ENCODE results near the gene HOXD10.
A peak's percentile ranks its signal among the peaks of the same experiment; 100 is the strongest.

Gene HOXD10

DNA sequence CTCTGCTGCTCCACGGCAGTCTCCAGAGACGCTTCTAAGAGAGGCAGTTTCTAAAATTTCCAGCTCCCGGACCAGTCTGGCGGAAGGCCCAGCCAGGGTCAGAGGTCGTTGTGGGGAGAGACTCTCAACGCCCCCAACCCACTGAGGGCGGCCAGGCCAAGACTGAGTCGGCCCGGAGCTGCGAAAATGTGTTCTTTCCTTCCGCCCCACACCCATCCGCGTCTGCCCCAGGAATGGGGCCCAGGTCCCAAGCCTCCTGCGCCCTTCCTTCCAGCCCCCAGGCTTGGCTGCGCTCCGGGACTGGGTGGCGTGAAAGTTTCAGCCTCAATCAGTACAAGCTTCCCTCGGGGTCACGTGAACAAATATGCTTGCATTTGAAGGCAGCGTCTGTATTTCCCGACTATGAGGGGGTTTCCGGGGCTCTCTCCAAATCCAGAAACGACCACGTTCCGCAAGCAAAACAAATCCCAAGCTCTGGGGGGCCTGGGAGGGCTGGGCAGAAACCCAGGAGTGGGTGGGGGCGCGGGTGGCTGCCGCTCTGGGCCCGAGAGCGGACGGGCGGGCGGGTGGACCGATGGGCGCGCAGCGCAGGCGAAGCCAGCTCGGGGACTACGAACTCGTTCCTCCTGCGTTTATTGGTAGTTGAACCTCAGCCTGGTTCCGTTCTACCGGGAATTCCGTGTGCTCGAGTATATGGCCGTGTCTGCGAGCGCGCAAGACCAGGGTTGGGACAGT, 43.8 kb downstream of the HOXD10 start:
- H3K36me3 Mint-ChIP-seq, result peaks cover 16% of the 10 kb centered on the region
- no peak overlapping the region for H3K27ac Mint-ChIP-seq
- ATAC-seq (no peak), DNase-seq (ENCODE audit: low spot score in 2 of 2) (no peak)
- H3K4me1 Mint-ChIP-seq, result peaks cover 31% of the 10 kb centered on the region
- H3K4me3 Mint-ChIP-seq, result no peak overlapping the region
- H3K9me3 Mint-ChIP-seq, result no peaks in the 10 kb centered on the region

DNA sequence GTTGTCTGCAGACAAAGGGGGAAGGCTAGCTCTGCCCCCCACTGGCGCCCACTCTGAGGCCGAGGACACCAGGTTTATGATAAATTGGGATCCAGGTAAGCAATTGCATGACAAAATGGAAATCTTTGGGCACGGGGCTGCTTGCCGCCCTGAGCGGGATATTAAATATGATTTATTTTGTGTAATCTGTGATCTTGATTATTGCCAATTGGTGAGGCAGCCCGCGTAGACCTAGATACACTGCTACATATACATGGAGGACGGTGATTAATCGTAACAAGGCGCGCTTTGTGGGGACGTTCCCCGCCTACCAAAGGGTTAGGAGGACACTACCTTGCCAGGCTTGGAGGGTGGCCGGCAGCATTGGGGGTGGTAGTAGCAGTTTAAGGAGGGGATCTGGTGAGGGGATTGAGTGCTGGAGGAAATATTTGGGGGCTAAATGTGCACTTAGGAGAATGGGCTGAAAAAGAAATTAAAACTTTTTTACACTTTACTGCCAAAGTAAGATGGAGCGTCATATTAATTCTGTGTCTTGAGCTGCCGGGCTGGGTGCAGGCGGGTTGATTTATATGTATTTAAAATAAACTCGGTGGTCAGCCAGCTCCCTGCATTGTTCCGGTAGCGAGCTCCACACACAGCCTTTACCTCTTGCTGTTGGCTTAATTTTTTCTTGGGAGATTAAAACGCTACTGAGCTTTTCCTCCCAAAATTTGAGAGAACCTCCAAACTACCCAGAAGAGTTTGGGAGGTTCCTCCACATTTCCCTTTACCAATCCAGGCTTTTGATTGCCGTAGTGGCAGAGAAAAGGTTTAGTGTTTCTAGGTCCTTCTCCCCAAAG, 44.6 kb downstream of the HOXD10 start:
- no peak overlapping the region for H3K27ac Mint-ChIP-seq
- no peak overlapping the region for H3K4me3 Mint-ChIP-seq
- H3K4me1 Mint-ChIP-seq, result peaks cover 31% of the 10 kb centered on the region
- ATAC-seq (no peak), DNase-seq (ENCODE audit: low spot score in 2 of 2) (peak in 1 of 2 donors; percentile 47)
- peaks cover 16% of the 10 kb centered on the region for H3K36me3 Mint-ChIP-seq
- H3K9me3 Mint-ChIP-seq, result no peaks in the 10 kb centered on the region

DNA sequence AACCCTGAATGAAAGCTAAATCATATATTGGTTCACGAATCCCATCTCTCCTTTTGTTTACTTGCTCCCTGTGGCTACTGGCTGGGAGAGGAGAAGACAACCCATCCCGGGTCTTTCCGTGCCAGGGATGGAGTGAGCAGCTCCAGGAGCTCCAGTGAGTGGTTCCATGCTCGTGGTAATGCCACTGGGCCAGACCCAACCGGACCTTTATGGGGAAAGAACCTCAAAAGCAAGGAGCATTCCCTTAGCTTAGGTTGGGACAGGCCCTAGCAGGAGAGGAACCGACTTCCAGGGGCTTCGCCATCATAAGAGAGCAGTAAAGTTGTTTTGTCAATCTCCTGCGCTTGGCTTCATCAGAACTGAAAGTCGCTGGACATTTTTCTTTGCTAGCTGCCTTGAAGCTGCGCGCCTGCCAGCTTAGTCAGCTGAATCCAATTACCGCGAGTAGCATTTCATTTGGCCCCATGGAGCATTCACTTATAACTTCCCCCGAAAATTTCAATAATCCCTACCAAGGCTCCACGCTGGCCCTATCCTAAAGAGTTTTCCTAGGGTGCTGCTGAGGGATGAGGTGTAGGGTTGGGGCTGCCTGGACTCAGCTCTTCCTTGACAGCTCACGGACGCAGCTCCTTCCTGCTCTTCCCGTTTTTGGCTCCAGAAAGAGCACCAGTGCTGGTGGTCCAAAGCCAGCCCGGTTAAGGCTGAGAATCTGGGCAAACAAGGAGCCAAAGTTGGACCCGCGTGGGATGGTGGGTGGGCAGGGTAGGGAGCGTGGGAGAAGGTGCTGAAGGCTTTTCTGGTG, 45.4 kb downstream of the HOXD10 start:
- peak in 1 of 2 donors; percentile 43 for DNase-seq (ENCODE audit: low spot score in 2 of 2)
- ATAC-seq, result no peak
- Mint-ChIP-seq H3K9me3 (no peaks in the 10 kb centered on the region), H3K36me3 (peaks cover 16% of the 10 kb centered on the region), H3K4me3 (no peak overlapping the region), H3K4me1 (peaks cover 31% of the 10 kb centered on the region), H3K27ac (no peak overlapping the region)

DNA sequence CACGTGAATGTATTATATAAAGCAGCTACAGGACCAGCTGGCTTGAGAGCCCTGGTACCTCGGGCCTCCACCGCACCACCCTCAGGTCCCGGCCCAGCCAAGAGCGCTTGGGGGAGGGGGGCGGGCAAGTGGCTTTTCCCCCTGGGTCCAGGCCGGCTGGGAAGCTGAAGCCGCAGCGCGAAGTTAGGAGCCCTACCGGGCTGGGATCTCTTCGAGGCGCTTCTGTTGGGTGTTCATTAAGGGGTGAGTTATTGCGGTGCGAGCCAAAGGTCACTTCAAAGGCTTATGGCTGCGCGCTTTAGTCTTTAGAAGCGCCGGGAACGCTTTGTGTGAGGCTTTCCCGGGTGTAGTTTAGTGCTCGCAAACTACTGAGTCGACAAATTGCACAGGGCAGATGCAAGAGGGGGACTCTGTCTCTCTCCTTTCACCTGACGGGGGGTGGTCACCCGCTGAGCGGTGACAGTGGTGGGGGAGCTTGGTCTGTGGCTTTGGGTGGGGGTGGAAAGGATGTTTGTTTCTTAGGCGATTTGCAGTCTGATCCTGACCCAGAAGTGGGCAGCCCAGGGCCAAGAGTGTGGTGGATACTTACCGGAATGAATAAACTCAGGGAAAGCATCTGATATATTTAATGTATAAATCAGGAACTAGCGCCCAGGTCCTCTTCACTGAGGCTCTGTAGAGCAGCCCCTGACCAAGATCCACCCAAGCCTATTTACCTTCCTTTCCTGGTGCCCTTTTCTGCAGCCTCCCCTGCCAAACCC, 46.5 kb downstream of the HOXD10 start:
- ATAC-seq (no peak), DNase-seq (ENCODE audit: low spot score in 2 of 2) (peak in 1 of 2 donors; percentile 43)
- Mint-ChIP-seq H3K9me3 (no peaks in the 10 kb centered on the region), H3K36me3 (peaks cover 10% of the 10 kb centered on the region), H3K4me3 (no peak overlapping the region), H3K4me1 (peaks cover 22% of the 10 kb centered on the region), H3K27ac (no peak overlapping the region)

DNA sequence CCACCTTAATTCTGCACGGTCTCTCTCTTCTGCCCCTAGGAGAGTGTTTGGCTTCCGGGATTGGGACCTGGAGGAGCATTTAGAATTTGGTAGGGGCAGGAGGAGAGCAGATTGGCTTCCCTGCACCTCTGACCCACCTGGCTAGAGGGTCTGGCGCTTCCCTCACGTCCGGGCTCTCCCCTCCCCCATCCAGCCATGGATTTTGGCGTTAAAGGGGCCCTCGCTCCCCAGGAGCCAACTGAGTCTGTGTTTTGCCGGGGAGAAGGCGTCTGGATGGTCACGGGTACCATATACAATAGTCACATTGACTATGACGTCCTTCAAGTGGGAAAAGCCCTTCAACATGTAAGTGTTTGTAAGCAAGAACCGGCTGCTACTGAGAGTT, 47.1 kb downstream of the HOXD10 start:
- Mint-ChIP-seq H3K27ac (no peak overlapping the region), H3K4me3 (no peak overlapping the region), H3K4me1 (peaks cover 16% of the 10 kb centered on the region), H3K36me3 (peaks cover 10% of the 10 kb centered on the region), H3K9me3 (no peaks in the 10 kb centered on the region)
- DNase-seq (ENCODE audit: low spot score in 2 of 2), result peak in 1 of 2 donors; percentile 43
- ATAC-seq, result no peak

DNA sequence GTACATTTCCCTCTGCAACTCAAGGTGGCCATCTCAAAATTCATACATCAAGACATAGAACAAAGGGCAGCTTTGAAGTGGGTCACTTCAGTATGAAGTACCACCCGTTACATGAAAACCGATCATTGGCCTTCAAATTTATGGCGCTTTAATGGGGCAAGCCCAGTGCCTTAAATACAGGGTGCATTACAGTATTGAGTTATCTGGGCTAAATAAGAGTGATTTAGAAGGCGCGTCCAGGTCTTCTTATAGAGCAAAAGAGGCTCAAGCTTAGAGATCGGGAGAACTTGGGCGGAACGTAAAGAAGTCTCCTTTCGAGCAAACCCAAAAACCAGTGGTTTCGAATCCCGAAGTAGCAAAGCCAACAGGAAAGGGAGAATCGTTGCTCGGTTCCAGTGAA, 47.6 kb downstream of the HOXD10 start:
- H3K4me3 Mint-ChIP-seq, result no peak overlapping the region

DNA sequence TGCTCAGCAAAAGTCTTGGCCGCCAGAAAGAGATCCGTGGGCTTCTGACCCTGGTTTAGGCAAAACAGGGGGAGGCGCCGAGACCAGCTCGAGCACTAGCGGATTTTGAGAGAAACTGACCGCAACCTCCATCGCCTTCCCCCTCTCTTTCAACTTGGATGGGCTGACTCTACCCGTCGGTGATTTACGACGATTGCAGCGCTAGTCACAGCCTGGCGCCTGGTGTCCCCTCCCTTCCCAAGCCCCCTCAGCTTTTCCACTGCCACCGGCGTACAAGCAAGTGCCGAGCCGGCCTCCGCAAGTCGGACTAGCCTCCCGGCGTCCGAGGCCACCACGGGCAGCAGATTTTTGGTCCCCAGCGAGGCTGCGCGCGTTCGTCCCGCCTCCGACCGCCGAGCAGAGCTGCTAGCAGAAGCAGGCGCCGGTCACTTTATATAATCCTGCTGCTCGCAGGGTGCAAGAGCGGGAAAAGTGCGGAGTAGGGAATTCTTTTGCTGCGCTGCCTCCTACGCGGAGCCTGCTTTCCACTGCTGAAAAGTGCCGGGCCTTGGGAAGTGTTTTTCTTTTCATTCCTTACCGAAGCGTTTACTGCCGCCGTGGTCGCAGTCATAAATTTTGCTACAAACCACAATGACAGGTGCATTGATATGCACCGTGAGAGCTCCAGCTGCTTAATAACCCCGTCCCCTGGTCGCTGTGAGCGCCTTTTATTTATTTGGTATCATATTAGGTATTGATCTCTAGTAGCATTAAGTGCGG, 48.2 kb downstream of the HOXD10 start:
- no peak overlapping the region for H3K27ac Mint-ChIP-seq
- peaks cover 16% of the 10 kb centered on the region for H3K4me1 Mint-ChIP-seq
- H3K9me3 Mint-ChIP-seq, result no peaks in the 10 kb centered on the region
- no peak overlapping the region for H3K4me3 Mint-ChIP-seq
- peaks cover 10% of the 10 kb centered on the region for H3K36me3 Mint-ChIP-seq
- ATAC-seq, result no peak
- no peak for DNase-seq (ENCODE audit: low spot score in 2 of 2)

More for the DNA sequence above, 47.6 kb downstream of the HOXD10 start:
- no peaks in the 10 kb centered on the region for H3K9me3 Mint-ChIP-seq
- peaks cover 16% of the 10 kb centered on the region for H3K4me1 Mint-ChIP-seq
- DNase-seq (ENCODE audit: low spot score in 2 of 2), result peak in 1 of 2 donors; percentile 38
- no peak for ATAC-seq
- no peak overlapping the region for H3K27ac Mint-ChIP-seq
- peaks cover 10% of the 10 kb centered on the region for H3K36me3 Mint-ChIP-seq

DNA sequence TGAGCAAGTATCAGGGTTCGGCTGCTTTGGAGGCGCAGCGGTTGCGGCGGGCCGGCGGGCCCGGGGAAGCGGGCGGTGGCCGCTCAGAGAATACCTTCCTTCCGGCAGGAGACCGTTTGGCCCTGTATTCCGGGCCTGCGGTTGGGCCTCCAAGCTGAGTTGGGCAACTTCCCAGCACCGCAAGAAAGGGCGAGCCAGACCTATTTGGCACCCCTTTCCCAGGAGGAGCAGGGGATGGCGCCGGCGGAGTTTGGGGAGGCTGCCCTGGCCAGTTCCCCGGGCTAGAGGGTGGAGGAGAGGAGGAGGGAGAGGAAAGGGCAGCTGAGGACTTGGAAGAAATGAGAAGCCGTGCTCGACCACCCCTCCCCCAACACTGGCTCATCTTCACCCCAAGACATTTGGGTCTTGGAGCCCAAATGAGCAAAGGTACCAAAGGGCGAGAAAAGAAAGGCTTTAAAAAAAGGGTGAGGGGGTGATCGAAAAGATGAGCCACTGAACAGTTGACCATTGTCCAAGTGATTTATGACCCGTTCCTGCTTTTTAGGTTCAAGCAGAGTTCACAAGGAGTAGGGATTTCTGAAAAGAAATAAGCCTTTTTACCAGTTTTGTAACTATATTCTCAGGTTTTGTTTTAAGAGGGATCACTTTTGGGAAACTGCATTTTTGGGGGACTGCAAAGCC, 48.9 kb downstream of the HOXD10 start:
- H3K9me3 Mint-ChIP-seq, result no peaks in the 10 kb centered on the region
- no peak overlapping the region for H3K4me3 Mint-ChIP-seq
- H3K27ac Mint-ChIP-seq, result no peak overlapping the region
- DNase-seq (ENCODE audit: low spot score in 2 of 2), result no peak
- H3K36me3 Mint-ChIP-seq, result peaks cover 10% of the 10 kb centered on the region
- ATAC-seq, result no peak
- H3K4me1 Mint-ChIP-seq, result peaks cover 16% of the 10 kb centered on the region

DNA sequence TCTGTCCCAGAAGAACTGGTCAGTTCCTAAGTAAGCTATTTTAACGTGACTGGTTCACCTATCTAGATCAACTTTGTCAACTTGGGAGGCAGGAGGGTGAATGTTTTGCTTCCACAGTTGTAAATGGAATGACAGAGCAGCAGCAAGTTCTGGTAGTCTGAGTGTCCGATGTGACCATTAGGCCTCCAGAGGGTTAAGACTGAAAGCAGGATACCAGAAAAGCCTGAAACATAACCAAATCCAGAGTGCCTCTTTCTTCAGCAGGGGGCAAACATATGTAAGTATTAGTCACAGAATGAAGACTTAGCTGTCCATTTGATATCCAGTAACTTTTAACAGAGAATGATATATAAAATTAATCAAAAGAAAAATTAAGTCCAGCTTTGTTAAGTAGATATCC, 49.7 kb downstream of the HOXD10 start:
- Mint-ChIP-seq H3K27ac (no peak overlapping the region), H3K4me1 (peaks cover 12% of the 10 kb centered on the region), H3K4me3 (no peak overlapping the region), H3K36me3 (peaks cover 10% of the 10 kb centered on the region), H3K9me3 (no peaks in the 10 kb centered on the region)
- no peak for ATAC-seq
- DNase-seq (ENCODE audit: low spot score in 2 of 2), result no peak

DNA sequence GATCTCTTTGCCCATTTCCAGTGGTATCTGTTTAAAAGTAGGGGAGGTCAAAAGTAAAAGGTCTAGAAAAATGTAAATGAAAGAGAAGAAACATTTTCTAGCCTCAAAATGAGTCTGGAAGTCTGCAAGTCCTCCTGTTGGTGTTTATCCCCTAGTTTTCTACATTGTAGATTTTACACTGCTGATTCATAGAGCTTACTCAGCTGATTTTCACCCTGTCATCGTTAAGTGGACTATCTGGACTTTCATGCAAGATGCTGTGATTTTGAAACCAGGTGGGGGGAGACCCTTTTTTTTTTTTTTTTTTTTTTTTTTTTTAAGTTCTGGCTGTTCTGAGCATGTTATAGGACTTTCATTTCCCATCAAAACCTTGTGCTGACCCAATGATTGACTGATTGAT, 50.8 kb downstream of the HOXD10 start:
- Mint-ChIP-seq H3K4me1 (peaks cover 16% of the 10 kb centered on the region), H3K27ac (no peak overlapping the region), H3K36me3 (peaks cover 10% of the 10 kb centered on the region), H3K9me3 (no peaks in the 10 kb centered on the region), H3K4me3 (no peak overlapping the region)
- DNase-seq (ENCODE audit: low spot score in 2 of 2) (no peak), ATAC-seq (no peak)

DNA sequence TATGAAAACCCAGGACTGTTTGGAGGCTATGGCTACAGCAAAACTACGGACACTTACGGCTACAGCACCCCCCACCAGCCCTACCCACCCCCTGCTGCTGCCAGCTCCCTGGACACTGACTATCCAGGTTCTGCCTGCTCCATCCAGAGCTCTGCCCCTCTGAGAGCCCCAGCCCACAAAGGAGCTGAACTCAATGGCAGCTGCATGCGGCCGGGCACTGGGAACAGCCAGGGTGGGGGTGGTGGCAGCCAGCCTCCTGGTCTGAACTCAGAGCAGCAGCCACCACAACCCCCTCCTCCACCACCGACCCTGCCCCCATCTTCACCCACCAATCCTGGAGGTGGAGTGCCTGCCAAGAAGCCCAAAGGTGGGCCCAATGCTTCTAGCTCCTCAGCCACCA, 52.6 kb downstream of the HOXD10 start:
- no peak overlapping the region for H3K27ac Mint-ChIP-seq
- DNase-seq (ENCODE audit: low spot score in 2 of 2) (no peak), ATAC-seq (peak; percentile 13)
- no peak overlapping the region for H3K4me3 Mint-ChIP-seq
- H3K36me3 Mint-ChIP-seq, result peaks cover 4% of the 10 kb centered on the region
- H3K4me1 Mint-ChIP-seq, result peaks cover 14% of the 10 kb centered on the region
- no peaks in the 10 kb centered on the region for H3K9me3 Mint-ChIP-seq
